Ramos (cell line): Measurements from ENCODE around the gene KLHL6.

Source experiments
- in situ Hi-C: fragments of 300-500 bp; cut with MboI; formaldehyde crosslinking; loops from one replicate; pipeline ENCODE4 v1.14.3; 2022; ENCODE audit warnings: low sequenced_read_pairs; ENCODE audit not compliant: unreplicated experiment

Gene KLHL6, protein sequence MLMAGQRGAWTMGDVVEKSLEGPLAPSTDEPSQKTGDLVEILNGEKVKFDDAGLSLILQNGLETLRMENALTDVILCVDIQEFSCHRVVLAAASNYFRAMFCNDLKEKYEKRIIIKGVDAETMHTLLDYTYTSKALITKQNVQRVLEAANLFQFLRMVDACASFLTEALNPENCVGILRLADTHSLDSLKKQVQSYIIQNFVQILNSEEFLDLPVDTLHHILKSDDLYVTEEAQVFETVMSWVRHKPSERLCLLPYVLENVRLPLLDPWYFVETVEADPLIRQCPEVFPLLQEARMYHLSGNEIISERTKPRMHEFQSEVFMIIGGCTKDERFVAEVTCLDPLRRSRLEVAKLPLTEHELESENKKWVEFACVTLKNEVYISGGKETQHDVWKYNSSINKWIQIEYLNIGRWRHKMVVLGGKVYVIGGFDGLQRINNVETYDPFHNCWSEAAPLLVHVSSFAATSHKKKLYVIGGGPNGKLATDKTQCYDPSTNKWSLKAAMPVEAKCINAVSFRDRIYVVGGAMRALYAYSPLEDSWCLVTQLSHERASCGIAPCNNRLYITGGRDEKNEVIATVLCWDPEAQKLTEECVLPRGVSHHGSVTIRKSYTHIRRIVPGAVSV

DNA sequence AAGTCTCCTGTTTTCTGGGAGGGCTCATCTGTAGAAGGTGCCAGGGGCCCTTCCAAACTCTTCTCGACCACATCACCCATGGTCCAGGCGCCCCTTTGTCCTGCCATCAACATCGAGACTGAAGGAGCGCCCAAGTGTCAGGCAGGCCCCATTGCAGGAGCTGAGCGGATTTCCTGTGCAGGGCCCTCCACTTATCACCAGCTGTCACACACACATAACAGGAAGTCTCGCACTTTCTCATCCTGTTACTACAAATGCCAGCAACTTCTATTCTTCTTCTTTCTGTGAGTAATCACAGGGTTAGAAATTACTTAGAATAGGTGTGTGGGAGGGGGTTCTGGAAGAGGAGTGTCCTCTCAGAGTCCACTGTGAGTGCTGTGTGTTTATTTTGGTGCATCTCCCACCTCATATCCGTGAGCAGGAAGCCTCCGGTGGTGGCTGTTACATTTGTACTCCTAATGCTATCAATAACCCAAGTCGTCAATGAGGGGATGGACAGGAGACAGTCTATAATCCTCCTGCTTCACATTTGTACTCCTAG, at the start of gene KLHL6:
KLHL6 (minus strand) TSS at position 166 of the 541 bp plus-strand sequence; CDS start at position 113, 53 bp downstream.
- in situ Hi-C loops = loop anchor here (10.0 kb wide), 1 partner anchor 81 kb away; no protein-coding TSS in a partner anchor

DNA sequence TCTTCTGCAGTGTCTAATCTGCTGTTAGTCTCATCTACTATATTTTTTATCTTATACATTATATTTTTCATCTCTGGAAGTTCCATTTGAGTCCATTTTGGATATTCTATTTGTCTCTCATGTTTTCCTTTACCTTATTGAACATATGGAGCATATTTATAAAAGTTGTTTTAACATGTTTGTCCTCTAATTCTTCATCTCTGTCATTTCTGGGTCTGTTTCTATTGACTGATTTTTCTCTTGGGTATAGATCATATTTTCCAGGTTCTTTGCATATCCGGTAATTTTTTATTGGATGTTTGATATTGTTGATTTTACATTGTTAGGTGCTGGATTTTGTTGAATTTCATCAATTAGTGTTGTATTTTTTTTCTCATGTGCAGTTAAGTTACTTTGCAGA, 42.5 kb upstream of the KLHL6 start:
- in situ Hi-C loops = no loop called here

DNA sequence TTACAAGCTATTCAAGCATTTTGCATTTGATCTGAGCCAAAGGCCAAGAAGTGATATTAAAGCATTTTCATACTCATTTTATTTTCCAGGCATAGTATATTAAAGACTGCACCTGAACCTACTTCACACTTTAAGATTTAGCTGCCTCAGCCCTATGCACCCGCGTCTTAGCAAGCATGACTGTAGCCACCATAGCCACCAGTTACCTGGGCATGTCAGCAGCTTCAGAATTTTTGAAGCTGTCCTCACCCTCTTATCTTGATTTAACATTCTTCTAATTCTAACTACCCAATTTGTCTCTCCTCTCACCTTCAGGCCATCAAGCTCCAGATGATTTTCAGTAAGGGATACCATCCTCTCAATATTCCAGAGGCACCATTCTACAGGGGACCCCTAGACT, 39.1 kb upstream of the KLHL6 start:
- in situ Hi-C loops = no loop called here

DNA sequence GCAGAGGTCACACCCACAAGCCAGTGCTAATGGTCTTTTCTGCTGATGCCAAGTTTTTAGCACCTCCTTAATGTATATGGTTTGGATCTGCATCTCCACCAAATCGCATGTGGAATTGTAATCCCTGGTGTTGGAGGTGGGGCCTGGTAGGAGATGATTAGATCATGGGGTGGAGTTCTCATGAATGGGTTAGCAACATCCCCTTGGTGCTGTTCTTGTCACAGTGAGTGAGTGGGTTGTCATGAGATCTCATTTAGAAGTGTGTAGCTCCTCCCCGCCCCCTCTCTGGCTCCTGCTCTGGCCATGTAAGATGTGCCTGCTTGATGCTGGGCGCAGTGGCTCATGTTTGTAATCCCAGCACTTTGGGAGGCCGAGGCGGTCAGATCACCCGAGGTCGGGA, 37.3 kb upstream of the KLHL6 start:
- in situ Hi-C loops = no loop called here

DNA sequence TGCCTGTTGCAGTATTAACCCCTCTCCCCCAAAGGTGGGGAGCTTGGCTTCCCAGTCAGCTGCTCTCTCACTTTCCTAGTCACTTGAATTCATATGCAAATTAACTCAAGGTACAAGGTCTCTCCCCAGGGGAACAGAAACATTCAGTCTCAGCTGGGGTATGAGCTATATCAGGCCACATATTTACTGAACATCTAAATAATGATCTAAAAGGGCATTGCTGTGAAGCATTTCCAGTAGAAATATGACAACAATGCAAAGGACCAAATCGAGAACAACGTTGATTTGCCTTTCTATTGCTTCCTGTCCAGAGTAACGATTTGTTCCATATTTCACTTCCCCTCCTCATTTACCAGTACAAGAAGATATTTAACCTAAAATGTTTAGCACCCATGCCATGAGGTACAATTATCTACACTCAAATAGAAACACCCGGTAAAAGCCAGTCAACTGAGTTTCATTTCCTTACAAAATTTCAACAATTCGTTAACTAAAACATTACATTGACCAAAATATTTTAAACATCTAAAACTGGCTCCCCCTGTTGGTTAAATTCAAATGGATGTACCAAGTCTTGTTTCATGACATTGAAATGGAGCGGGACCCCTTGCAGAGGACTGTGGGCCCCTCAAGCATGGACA, 36.5 kb upstream of the KLHL6 start:
- in situ Hi-C loops = no loop called here

DNA sequence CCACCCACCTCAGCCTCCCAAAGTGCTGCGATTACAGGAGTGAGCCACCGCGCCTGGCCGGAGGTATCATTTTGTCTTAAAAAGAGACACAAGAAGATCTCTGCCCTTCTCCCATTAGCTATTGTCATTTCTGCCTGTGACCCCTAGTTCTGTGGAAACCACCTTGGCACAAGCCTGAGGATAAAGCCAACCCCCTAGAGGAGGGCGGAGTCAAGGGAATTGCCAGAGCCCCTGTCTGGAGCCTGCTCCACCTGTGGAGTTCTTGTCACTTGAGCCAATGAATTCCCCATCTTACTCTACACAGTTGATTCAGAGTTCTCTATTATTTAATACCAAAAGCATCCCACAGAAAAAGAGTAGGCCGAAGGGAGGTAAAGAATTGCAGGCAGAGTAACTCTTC, 34.9 kb upstream of the KLHL6 start:
- in situ Hi-C loops = no loop called here

DNA sequence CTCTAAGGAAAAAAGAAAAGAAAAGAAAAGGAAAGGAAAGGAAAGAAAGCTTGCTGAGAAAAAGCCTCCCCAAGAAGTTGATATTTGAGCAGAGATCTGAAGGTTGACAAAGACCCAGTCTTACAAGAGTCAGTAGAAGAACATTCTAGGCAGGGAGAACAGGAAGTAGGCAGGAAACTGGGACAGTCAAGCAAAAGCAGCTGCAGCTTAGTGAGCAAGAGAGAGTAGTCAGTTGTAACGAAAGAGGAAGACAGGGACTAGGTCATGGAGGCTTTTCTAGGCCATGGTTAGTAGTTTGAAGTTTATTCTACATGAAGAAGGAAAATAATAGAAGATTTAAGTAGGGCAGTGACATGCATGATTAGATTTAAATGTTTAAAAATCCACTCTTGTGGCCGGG, 31.8 kb upstream of the KLHL6 start:
- in situ Hi-C loops = no loop called here

DNA sequence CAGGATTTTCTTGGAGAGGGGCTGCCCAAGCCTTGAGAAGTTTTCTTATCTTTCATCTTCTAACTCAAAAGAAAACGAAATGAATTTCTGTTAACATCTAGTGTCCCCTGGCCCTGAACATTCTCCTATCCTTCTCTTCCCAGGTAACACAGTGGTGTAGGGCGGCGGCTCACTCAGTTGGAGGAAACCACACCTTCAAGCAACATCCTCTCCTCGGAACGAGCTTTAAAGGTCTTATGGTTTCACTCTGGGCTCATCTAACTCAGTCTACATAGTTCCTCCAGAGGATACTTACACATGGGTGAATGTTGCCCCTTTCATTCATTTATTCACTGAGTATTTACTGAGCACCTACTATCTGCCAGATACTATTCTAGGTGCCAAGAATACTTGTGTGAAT, 31.0 kb upstream of the KLHL6 start:
- in situ Hi-C loops = no loop called here

DNA sequence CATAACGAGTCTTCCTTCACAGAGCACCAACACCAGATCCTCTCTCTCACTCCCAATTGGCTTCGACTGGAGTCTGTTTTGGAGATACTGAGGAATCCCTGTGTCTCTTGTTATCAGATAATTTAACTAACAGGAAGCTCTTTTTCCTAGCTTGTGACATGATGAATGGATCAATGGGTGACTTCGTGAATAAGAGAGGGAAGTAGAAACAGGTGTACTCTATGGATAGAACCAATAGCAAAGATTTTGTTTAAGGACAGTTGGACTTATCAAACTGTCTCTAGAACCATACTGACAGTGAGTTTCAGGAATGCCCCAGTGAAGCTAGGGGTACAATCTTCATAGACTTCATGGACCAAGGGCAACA, 29.4 kb upstream of the KLHL6 start:
- in situ Hi-C loops = no loop called here

DNA sequence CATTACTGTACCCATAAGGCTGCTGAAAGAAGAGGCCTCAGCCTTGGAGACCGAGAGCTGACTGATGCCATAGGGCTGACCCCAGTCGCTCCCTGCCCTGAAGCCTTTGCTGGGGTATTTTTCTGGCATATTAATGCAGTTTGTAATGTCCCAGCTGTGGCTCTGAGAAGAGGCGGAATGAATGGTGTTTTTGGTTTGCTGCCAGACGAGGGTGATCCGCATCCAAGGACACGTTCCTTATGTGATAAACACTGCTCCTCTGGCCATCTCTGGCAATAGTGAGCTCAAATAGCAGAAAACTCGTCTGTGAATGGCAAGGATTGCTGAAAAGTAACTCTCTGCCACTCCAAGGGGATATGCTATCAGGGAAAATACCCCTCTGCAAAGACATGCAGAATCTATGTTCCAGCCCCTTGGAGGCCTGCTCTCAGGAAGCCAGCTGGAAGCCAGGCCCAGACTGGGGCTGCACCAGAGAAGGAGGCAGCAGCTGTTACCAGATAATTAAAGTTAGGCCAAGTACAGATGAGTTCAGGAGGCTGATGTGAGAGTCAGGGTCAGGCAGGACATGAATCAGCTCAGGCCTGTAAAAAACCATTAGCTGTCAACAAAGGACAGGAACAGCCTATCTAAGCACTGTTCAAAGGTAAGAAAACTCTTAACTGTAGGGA, 28.9 kb upstream of the KLHL6 start:
- in situ Hi-C loops = no loop called here

DNA sequence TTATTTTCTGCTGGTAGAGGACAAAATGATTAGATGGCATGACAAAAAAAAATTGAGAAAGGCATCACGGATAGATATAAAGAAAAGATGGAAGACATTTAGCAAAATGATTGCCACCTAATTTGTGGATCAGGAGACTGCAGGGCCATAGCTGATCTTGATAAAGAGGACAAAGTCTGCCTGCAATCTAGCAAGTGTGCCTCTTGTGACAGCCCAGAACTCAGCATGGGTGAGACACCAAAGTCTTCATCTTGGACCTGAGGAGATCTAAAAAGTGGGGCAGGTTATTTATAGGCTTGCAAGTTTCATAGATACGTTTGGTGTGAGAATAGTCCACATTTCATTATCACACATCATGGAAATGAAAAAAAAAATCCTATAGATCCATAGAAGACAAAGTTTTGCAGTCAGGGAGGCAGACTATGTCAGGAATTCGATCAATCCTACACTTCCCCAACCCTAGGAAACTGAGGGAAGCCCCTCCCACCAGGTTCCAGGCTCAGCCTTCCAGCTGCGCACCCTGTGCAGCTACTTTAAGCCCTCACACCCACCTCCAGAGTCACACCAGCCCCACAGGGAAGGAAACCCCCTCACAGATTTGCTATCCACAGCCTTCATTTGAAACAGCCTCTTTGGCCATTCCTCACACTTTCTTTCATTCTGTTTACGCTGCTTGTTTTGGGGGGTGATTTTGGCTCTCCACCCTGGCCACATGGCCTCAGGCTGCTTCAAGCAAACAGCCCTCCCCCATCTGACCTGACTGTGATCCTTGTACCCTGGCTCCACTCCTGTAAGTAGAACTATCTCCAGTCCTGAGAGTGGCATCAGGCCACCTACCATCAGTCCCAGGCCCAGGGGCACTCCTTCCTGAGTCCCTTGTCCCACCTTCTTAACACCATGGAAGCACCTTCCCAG, 28.1 kb upstream of the KLHL6 start:
- in situ Hi-C loops = no loop called here

DNA sequence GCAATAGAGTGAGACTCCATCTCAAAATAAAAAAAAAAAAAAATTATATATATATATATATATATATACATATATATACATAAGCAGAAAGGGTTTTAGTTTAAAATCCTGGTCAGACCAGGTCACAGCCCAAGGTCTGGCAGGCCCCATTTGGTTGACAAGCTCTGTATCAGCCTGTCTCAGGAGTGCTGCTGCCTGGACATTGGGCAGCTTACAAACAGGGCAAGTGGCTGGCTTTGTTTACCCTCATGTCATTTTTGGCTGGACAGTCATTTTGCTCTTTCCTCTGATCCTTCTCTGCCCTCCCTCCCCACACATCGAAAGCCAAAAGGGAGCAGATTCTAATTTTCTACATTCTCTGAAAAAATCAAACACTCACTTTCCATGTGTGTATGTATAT, 26.7 kb upstream of the KLHL6 start:
- in situ Hi-C loops = no loop called here

DNA sequence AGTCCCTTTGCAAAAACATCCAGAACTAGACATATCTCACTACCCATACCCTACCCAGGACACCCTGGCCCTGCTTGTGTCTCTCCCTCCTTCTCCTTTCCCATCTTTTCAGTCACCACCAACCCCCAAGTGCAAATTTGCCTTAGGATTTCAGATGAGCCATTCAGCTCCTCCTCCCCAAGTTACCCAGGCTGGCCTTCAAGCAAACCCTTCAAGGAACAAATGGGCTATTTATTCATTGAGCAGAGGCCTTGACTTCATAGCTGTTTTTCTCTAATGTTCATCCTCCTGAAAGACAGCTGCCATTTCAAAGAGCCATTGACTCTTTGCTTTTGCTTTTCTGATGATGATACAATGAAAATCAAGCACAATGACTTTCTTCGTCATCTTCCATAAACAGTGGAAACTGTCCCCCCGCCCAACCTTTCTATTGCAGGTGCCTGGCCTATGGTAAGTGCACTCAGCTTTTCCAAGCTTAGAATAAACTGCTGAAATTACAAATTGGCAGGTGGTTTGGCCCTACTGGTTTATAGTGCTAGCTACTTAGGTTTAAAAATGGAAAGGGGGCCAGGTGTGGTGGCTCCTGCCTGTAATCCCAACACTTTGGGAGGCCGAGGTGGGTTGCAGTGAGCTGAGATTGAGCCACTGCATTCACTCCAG, 26.1 kb upstream of the KLHL6 start:
- in situ Hi-C loops = no loop called here

DNA sequence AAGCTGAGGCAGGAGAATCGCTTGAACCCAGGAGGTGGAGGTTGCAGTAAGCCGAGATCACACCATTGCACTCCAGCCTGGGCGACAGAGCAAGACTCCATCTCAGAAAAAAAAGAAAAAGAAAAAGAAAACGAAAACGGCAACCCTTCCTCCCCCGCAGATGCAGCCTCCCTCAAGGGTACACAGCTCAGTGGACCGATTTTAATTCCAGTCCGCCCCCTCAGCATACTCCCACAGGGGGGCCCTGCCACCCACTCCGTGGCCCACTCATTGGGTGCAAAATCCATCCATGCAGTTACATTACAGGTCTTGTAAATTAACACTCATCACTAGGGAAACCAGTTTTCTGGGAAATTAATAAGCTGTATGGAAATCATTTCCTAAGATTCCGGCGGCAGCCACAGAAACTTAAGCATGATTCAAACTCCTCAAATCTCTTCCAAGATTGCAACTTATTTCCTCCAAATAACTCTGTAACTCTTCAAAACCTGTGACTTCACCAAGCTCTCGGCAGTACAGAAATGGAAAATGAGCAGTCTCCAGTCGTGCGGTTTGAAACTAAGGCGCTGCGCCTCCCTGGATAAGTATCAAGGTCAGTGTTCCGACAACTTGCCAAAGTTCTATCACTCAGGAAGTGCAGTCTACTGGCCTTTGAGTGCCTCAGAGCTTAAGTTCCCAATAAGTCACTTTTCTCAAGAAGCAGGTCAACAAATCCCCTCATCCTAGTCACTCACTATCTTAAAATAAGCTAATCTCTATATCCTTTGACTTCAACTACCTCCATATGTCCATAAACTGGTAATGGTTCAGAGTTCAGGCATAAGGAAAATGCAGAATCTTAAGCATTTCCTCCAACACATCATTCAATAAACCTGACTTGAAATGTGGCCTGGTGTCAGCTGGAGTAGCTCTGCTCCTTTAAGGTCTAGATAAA, 24.7 kb upstream of the KLHL6 start:
- in situ Hi-C loops = no loop called here

DNA sequence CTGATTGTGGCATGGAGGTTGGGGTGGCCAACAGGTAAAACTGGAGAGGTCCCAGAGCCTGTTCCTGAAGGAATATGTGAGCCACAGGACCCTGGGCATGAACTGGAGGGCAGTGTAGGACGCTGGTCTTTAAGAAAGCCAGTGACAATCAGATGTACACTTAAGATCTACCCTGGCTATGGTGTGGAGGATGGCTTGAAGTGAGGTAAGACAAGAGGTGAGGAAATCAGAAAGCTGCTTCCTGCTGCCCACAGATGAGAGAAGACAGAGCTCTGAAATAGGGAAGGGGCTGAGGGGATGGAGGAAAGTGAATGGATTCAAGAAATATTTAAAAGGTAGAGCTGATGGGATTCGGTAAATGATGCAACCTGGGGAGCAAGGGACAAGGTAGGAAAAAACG, 22.7 kb upstream of the KLHL6 start:
- in situ Hi-C loops = no loop called here

DNA sequence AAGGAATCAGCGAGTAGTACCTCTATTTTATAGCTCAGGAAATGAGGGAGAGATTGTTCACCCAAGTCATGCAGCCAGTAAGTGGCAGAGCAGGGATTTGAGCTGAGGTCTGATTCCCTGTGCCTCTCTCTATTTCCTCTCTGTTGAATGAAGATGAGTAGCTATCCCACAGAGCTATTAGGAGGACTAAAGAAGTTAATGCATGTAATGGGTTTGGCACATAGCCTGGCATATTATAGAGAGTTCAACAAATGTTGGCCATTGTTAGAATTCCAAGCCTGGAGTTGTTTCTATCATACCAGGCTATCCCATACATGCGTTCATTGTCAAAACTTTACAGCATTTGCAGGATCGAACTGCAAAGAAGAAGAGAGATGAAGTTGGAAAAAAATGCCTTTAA, 21.8 kb upstream of the KLHL6 start:
- in situ Hi-C loops = no loop called here

DNA sequence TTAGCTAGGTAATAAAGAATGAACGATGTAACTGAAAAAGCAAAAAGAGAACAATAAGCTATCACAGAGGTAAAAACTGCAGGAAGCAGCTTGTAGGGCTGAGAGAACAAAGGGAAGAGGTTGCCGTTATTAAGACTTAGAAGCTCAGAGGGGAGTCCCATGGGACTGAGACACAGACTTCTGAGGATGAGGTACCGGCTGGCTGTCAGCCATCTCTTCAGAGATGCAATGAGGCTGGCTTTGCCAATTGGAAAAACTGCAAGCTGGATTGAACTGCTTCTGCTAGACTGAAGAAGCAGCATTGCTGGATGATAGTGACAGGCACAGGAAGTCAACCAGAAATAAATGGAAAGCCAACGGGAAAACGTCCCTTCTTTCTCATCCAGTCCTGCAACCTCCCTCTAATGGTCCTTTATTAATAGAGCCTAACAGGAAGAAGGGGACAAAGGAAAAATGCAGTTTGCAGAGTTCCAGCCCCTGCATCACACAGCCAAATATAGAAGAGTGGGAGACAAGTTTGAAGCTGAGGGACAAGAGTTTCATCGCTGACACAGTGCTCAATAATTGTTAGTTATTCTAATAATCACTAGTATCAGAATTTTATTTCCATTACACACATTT, 21.1 kb upstream of the KLHL6 start:
- in situ Hi-C loops = no loop called here

DNA sequence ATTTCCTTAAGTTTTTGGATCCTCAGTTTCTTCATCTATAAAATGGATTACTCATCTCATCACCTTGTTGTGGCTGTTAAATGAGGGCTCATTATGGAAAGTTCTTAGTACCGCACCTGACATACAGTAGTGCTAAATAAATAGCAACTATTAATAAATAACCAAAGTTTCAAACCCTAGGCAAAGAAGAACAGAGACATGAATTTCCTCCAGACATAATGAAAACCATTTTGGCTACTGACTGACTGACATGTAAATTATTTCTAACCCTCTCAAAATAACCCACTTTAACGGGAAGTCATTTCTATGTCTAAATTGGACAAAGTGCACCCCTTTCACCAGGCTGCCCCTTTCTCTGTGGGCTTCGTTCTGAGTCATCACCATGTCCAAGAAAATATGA, 17.4 kb upstream of the KLHL6 start:
- in situ Hi-C loops = no loop called here
